ENCODE data around the gene EPAS1.

The EPAS1 gene

DNA sequence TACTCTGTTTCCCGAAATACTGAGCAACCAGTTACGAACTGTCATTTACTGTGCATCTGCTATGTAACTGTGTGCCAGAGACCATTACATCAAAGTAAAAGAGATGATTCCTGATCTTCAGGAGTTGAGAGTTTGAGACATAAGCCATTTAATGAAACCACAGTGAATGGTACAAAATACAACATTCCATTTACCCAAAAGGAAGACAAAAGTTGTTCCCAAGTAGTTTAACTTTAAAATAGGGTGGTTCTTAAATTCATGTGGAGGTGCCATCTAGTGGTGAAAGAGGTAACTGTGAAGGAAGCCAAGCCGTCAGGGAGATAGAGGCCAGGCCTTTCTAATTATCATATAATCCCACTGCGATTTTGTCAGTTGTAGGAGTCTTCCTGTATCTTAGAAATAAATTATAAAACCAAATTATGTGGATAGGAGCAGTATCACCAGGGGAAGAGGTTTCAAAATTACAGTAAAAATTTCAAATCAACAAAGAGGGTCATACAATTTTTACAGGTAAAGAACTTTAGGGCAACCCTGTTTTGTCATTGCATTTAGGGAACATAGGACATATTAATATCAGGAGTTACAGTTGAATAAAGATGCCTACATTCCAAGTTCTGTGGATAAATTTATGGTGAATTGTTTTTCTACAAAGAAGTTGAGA, 67.7 kb downstream of the EPAS1 start:
- no peak for DNase-seq (ENCODE audit: low read depth)

DNA sequence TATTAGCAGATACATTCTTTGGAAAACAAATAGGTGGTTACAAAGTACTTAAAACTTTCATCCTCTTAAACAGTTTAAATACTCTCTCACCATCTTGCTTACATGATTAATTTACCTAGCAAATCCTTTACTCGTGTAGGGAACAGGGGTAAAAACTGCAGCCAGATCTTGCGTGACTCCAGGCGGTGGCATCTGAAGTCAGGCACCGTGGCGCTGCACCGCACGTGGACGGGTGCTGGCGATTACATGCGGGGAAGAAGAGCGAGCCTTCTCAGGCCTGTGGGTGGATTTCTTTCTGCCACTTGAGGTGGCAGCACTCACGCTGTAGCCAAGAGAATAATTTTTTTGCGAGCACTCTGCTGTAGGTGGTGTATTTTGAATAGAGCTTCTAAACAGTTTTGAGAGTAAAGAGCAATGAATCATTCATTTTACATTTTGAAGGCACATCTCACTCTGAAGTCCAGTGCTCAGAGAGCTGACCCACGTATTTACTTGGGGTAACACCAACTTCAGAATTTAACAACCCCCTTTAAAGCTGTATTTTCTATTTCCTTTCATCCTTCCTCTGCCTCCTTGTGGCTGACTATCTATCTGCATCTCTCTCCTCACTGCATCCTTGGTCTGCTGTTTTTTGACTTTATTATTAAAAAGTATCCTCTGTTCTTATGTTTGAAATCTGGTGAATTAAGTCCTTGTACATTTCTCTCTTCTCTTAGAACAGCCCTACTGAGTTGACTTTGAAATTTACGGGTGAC, 68.9 kb downstream of the EPAS1 start:
- DNase-seq (ENCODE audit: low read depth), result no peak

DNA sequence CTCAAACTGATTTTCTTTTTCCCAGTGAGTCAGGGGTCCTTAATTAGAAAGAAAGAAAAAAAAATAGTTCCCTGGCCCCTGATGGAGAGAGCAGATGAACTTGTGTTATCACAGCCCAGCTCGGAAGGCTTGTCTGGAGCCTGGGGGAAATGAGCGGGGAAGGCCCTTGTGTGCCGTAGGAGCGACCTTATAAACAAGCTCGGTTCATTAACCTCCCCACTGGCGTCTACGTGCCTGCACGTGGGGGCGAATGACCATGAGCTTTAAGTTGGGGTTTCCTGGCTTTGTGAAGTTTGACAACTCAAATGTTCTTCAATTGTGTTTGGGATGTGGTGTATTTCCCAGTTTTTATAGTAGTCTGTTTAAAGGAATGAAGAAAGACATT, 69.5 kb downstream of the EPAS1 start:
- DNase-seq (ENCODE audit: low read depth), result no peak

DNA sequence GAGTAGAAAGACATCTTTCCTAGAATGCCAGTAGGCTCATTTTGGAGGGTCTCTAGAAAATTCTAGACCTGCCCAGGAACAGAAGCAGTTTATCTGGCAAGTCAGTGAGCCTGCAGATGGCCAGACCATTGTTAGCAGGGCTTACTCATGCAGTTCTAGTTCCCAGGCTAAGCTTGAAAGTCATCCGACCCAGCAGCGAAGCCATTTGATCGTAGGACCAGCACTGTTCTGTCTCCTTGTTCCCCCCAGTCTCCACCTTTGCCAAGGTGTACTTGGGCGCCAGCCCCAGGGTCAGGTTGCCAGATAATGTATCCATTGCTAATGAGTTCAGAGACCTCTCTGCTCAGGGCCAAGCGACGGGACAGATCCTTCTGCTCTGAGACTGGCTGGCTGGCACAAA, 70.1 kb downstream of the EPAS1 start:
- no peak for DNase-seq (ENCODE audit: low read depth)

DNA sequence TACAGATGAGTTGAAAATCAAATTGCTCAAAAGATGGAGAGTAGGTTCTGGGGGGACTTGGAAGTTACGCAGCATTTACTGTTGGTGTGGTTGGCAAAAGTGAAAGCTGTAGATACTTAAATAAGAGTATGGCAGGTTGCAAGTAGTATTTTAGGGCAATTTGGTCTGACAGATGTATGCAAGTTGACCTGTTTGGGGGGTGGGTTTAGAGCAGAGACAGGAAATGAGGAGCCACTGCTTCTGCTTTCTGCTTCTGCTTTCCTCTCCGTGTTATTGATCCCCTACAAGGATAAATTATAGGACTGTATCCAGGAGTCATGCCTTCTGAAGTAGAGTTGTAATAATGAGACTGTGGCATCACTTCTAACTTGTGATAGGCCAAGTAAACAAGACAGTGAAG, 71.2 kb downstream of the EPAS1 start:
- no peak for DNase-seq (ENCODE audit: low read depth)

DNA sequence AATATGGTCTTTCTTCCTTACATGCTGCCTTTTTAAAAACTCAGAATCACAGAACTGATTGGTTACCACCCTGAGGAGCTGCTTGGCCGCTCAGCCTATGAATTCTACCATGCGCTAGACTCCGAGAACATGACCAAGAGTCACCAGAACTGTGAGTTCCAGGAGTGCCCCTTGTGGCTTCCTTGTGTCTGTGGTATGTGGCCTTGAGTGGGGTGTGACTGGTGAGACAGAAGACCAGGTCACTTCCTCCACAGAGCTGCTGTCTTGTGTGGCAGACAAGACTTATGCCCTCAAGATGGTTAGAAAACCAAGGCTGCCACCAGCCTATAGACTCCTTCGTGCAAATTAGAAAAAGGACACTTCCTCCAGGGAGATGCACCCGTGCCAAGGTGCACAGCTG, 72.6 kb downstream of the EPAS1 start:
- no peak for DNase-seq (ENCODE audit: low read depth)

DNA sequence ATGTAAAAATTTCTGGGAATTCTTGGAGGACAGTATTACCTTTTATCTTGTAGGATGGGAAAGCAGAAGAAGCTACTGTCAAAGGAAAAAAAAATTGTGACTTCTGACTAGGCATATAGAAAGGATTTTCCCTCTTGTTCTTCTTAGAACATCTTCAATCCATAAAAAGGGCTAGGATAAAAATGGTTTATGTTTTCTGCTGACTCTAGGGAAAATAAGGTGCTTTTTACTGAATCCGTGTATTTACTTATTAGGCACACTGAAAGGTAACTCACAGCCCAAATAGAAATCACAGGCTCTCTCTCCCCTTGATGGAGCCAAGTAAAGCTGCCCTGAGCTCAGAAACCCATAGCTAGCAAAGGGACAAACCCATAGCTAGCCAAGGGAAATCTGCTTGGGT, 74.6 kb downstream of the EPAS1 start:
- no peak for DNase-seq (ENCODE audit: low read depth)

DNA sequence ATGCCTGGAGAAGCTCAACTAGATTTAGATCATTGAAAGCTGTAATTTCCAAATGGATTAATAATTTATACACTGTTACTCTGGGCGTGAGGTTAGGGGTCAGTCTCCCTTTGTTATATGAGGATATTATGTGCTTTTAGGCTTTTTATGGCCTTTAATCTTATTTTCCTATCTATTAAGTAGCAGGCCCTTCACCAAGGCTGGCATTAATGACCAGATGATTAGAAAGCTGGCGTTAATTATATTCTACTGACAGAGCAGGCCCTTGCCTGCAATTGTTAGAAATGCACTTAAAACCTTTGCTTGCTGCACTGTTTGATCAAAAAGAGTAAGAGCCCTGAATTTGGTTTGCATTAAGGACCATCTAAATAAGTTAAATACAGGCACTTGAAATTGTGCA, 75.3 kb downstream of the EPAS1 start:
- no peak for DNase-seq (ENCODE audit: low read depth)

DNA sequence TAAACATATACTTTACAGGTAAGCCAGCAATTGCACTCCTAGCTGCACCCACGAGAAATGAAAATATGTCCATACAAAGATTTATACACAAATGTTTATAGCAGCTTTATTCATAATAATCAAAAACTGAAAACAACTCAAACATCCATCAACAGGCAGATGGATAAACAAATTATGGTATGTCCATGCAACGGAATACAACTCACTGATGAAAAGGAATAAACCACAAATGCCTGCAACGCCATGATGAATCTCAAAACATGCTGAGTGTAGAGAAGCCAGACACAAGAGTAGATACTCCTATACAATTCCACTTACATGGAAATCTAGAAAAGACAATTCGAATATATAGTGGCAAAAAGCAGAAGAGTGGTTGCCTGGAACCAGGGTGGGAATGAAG, 76.0 kb downstream of the EPAS1 start:
- no peak for DNase-seq (ENCODE audit: low read depth)

DNA sequence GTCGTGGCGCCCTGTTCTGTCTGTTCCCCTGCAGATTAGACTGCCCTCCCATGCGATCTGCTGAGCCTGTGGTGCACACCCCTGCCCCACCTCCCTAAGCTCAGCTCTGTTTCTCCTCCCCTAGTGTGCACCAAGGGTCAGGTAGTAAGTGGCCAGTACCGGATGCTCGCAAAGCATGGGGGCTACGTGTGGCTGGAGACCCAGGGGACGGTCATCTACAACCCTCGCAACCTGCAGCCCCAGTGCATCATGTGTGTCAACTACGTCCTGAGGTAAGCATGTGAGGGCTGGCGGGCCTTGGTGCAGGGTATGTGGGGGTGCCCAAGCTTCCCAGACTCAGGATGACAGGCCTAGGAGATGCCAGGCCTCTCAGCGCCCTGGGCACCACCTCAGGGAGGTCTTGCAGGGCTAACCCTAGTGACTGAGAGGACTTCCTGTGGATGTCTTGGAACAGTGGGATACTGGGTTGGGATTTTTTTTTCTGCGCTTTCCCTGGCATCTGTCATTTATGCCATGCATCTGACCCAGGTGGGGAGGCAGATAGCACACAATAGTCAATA, 78.4 kb downstream of the EPAS1 start:
- no peak for DNase-seq (ENCODE audit: low read depth)

DNA sequence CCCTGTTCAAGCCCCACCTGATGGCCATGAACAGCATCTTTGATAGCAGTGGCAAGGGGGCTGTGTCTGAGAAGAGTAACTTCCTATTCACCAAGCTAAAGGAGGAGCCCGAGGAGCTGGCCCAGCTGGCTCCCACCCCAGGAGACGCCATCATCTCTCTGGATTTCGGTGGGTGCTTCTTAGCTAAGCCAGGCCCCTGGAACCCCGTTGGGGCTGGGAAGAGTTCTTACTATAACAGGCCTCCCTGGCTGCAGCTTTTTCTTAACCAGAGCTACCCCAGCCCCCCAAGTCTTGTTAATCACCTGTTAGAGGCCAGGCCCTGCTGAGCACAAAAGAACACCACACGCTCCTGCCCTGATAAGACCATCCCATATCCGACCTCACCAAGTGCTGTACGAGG, 79.4 kb downstream of the EPAS1 start:
- DNase-seq (ENCODE audit: low read depth), result no peak

DNA sequence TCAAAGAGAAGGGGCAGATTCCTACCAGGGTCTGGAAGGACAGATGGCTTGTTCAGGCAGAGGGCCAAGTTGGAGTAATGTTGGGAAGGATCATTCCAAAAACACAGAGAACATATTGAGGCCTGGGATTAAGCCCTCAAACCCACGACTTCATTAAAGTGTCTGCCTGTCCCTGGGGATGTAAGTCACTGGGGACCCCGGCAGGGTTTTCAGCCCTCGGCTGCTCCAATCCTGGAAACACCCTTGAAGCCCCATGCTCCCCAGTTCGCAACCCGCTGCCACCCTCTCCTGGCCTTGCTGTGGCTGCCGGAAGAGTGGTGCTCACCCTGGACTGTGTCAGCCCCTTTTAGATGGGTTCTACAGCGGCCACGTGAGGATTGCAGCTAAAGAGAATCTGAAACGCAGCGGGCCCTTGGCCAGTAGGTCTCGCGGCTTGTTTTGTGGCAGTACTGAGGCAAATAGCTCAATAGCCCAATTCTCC, 79.9 kb downstream of the EPAS1 start:
- no peak for DNase-seq (ENCODE audit: low read depth)

DNA sequence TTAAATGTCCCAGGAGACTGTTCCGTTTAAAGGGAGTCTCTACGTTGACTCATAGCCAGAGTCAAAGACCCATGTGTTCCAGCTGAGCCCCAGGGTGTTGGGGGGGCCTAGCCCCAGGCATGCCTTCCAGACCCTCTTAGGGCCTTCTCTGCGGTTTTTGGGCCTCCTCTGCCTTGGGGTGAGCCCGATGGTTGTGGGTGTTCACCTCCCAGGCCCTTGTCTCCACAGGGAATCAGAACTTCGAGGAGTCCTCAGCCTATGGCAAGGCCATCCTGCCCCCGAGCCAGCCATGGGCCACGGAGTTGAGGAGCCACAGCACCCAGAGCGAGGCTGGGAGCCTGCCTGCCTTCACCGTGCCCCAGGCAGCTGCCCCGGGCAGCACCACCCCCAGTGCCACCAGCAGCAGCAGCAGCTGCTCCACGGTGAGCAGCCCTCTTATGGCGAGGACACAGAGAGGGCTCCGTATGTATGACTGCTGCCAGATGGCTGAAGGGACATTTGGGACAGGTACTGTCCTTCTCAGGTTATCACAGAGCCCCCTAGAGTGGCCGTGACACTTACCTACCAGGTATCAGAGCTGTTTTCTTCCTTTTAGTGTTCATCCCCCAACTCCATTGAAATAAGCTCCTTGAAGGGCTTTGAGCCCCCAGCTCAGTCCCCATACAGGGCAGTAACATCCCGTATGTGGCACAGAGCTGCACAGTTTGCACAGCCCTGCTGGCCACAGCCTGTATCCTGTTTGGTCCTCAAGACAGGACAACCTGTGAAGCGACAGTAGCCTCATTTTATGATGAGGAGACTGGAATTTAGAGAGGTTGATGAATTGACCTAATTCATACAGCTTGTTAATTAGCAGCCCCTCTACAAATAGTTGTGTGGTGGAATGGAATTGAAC, 80.7 kb downstream of the EPAS1 start:
- DNase-seq (ENCODE audit: low read depth), result no peak

DNA sequence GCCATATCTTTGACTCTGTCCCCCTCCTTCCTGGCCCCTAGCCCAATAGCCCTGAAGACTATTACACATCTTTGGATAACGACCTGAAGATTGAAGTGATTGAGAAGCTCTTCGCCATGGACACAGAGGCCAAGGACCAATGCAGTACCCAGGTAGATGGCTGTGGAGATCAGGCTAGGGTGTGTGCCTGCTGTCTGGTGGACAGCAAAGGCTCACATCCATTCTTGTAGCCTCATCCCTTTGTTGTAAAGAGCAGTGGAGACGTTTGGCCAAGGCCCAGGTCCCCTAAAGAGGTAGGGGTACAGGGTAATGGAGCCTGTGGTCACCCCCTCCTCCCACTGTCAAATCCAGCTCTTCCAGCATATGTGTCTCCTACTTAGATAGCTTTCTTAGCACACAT, 81.4 kb downstream of the EPAS1 start:
- no peak for DNase-seq (ENCODE audit: low read depth)

DNA sequence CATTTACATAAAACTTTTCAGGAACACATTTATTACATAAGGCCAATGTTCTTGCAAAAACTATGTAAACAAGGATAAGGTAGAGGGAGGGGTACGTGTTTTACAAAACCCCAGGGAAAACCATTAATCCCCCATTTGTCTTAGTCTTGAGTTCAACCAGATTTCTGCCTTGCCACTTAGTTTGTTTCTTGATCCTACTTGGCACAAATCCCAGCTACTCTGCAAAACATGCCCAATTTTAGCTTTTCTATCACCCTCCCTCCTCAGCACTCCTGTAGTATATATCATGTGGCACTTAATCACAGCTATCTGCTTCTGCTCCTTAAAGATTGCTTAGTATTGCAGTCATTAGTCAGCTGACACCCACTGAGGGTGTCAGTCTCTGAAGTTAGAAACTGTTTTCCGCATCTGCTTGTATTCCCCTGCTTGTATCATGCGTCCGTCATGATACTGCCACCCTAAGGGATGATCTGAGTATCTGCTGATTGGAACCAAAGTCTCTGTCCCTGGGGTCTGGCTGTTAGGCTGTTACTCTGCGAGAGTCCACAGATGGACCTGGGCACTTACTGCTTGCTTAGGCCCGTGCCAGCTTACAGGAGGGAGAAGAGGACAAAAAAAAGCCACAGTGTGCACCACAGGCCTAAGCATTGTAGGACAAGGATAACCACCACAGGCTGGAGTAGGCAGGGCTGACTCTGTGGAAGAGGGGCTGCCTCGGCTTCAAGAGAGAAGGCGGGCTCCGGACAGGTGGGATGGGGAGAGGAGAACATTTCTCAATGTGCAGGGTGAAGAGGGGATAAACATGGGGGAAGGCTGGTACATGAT, 82.2 kb downstream of the EPAS1 start:
- no peak for DNase-seq (ENCODE audit: low read depth)

DNA sequence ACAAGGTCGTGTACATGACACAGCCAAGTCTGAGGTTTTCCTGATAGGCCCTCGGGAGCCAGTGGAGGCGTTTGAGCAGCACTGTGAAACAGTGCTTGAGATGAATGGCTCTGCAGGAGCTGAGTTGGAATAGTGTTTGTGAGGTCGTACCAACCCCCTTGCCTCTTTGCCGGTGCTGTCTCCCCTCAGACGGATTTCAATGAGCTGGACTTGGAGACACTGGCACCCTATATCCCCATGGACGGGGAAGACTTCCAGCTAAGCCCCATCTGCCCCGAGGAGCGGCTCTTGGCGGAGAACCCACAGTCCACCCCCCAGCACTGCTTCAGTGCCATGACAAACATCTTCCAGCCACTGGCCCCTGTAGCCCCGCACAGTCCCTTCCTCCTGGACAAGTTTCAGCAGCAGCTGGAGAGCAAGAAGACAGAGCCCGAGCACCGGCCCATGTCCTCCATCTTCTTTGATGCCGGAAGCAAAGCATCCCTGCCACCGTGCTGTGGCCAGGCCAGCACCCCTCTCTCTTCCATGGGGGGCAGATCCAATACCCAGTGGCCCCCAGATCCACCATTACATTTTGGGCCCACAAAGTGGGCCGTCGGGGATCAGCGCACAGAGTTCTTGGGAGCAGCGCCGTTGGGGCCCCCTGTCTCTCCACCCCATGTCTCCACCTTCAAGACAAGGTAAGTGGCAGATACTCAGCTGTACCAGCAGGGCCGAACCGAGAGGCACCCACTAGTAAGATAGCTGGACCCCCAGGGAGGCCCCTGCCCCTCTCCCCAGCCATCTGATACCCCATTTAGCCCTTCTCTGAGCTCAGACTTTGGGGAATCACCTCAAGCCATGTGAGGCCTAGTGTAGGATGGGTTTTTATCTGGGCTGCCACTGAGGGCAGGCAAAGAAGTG, 83.1 kb downstream of the EPAS1 start:
- no peak for DNase-seq (ENCODE audit: low read depth)

DNA sequence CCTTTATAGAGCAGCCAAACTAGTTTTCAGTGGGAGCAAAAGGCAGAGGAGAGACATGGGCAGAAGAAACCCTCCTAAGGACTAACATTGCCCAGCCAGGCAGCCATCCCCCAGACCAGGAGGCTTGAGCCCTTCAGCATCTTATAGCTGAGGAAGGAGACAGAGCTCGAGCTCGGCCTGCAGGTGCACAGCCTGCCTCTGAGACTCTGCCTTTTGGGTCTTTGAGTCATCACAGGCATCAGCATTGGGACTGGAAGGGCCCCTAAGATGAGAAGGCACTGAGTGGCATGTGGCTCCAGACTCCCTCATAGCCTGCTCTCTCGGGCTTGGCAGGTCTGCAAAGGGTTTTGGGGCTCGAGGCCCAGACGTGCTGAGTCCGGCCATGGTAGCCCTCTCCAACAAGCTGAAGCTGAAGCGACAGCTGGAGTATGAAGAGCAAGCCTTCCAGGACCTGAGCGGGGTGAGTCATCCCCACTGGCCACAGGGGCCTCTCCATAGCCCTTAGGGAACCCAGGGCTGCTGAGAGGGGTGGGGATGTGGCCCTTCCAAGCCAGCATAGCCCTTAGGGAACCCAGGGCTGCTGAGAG, 84.1 kb downstream of the EPAS1 start:
- DNase-seq (ENCODE audit: low read depth), result no peak

DNA sequence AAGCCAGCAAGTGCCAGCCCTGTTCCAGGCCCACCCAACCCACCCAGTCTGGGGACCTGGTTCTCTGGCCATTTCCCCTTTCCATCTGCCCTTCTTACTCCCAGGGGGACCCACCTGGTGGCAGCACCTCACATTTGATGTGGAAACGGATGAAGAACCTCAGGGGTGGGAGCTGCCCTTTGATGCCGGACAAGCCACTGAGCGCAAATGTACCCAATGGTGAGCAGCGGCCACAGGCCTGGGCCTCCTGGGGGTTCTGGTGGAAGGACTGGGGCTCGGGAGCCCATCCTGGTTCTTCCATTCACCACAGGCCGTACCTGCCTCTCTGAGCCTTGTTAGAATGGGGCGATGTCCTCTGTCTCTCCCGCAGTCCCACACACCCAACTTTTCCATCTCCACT, 84.7 kb downstream of the EPAS1 start:
- DNase-seq (ENCODE audit: low read depth), result no peak

DNA sequence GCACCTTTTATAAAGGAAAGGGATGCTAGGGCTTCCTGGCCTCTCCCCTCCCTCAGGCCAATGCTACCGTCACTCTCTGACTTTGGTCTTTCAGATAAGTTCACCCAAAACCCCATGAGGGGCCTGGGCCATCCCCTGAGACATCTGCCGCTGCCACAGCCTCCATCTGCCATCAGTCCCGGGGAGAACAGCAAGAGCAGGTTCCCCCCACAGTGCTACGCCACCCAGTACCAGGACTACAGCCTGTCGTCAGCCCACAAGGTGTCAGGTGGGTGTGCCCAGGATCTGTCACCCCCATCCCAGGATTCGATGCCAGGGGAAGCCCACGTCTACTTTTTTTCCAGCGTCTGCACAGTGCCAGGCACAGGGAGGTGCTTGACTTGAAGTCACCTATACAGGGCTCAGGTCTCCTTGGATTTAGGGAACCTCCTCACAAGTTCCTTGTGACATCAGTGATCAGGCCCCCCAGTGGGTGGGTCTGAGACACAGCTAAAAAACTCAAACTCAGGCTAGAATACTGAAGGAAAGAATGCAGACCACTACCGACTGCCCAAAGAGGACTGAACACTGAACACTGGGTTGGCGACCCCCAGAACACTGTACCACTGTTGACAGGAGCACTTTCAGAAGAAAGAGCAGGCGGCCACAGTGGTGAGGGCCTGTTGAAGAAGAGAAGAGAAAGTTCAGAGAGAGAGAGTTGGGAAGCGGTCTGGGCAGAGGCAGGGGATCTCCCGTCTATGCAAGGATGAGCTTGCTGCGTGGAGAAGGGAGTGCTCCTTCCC, 85.3 kb downstream of the EPAS1 start:
- DNase-seq (ENCODE audit: low read depth), result no peak

DNA sequence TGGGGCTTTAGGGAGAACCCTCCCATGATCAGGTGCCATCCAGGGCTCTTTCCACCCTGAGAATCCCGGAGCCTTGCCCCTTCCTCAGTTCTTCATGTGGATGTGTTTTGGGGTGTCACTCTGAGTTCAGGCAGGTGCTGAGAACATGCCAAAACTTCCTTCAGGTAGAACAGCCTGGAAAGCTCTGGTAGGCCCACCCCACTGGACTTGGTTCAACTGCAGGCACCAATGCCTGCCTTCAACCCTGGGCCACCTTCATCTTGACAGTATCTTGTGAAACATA, 85.8 kb downstream of the EPAS1 start:
- no peak for DNase-seq (ENCODE audit: low read depth)

Measured in GM04503 (cell line).